Activated B cell treated with CpG ODN at 0.5 μM for 24 hours (primary cell): ENCODE measurements around the gene MAP2K6. TPM values are rescaled to one million over a fixed set of nuclear protein-coding genes. Genes with fewer than 3 reads are reported as not detected.

ENCODE experiments used
- ATAC-seq: fragments of 200-7000 bp; cut with Tn5 transposase; one replicate; pipeline ENCODE4 v1.10.0; 2021; ENCODE audit warnings: low read depth, mild to moderate bottlenecking, moderate library complexity
- CTCF ChIA-PET: fragments of 350-600 bp; sonication (Branson Sonifier 250); formaldehyde crosslinking; loops from one replicate; lab custom pipeline; 2021; ENCODE audit warnings: antibody characterized with exemption; lab: Charles Lee
- POLR2A ChIA-PET: fragments of 350-600 bp; sonication (Branson Sonifier 250); formaldehyde crosslinking; loops from one replicate; lab custom pipeline; 2021; ENCODE audit warnings: antibody characterized with exemption; lab: Charles Lee
- DNase-seq: peaks from one replicate; pipeline ENCODE4 v3.0.0; 2022
- H3K27ac Mint-ChIP-seq: one replicate; pipeline ENCODE4 v1.8.0; 2020; ENCODE audit warnings: mixed read lengths
- H3K27me3 Mint-ChIP-seq: one replicate; pipeline ENCODE4 v1.8.0; 2021; ENCODE audit warnings: mixed read lengths
- H3K36me3 Mint-ChIP-seq: one replicate; pipeline ENCODE4 v1.8.0; 2021; ENCODE audit warnings: low read depth, mixed read lengths
- H3K4me1 Mint-ChIP-seq: one replicate; pipeline ENCODE4 v1.8.0; 2021; ENCODE audit warnings: mixed read lengths
- H3K4me3 Mint-ChIP-seq: one replicate; pipeline ENCODE4 v1.8.0; 2020; ENCODE audit warnings: mild to moderate bottlenecking, mixed read lengths
- H3K9me3 Mint-ChIP-seq: one replicate; pipeline ENCODE4 v1.8.0; 2020; ENCODE audit warnings: mixed read lengths
- CTCF ChIP-seq: fragments of 200-600 bp; IDR thresholded peaks from one replicate; pipeline ENCODE4 v1.8.0; 2022; ENCODE audit warnings: antibody characterized with exemption, mild to moderate bottlenecking
- intact Hi-C: fragments of 100-400 bp; cut with micrococcal nuclease; formaldehyde crosslinking; loops from one replicate; pipeline ENCODE4 v1.15.1; 2024
- total RNA-seq: library from RNA; stranded (reverse); gene quantifications from 2 replicates; pipeline ENCODE4 v1.2.3, GENCODE V29; 2022

MAP2K6 gene
- total RNA-seq, 1 donor from 2014 or later = 2.9 TPM

DNA sequence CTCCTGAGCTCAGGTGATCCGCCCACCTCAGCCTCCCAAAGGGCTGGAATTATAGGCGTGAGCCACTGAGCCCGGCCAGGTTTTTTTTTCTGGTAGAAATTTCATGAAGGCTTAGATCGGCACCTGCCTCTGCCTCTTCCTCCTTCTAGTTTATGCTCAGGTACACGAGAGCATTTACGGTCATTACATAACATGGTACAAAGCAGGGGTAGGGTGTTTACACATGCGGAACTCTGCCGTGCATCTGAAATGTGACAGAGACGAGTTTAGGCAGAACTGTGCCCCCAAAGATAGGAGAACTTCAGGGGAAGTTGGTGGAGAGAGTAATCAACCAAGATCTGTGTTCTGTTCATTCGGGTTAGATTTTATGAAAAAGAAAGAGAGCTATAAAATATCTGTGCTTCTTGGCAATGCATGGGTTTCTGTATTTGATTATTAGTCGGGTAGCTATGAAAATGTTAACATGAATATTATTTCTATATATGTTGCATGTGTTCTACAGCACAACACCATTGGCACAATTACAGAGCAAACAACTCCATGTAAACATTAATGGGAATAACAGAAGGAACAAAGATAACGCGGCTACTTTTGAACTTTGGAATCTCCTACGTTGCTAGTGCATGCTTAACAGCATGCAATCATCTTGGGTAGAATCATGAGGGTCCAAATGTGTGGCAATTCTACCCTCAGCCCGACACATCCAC, 23.5 kb upstream of the MAP2K6 start:
- CTCF ChIA-PET = no interaction called here
- H3K27ac Mint-ChIP-seq = no peak overlapping the region

GRCh38 chr17:69401251-69401650, 13.2 kb upstream of the MAP2K6 start:
- ChIA-PET CTCF (no interaction called here), POLR2A (no interaction called here)
- no peaks in the 10 kb centered on the region for H3K36me3 Mint-ChIP-seq
- H3K9me3 Mint-ChIP-seq = peaks cover 1% of the 10 kb centered on the region
- H3K4me1 Mint-ChIP-seq = no peaks in the 10 kb centered on the region
- intact Hi-C loops = no loop called here
- H3K4me3 Mint-ChIP-seq = no peak overlapping the region
- DNase-seq (no peak), ATAC-seq (no peak)
- peaks cover 1% of the 10 kb centered on the region for H3K27me3 Mint-ChIP-seq
- H3K27ac Mint-ChIP-seq = no peak overlapping the region
- TF ChIP-seq CTCF = no peak

More for the DNA sequence above, 23.5 kb upstream of the MAP2K6 start:
- TF ChIP-seq CTCF = no peak
- H3K9me3 Mint-ChIP-seq = no peaks in the 10 kb centered on the region
- no peak for ATAC-seq
- no peak for DNase-seq
- POLR2A ChIA-PET = no interaction called here
- peaks cover 21% of the 10 kb centered on the region for H3K27me3 Mint-ChIP-seq
- no peaks in the 10 kb centered on the region for H3K36me3 Mint-ChIP-seq
- no peaks in the 10 kb centered on the region for H3K4me1 Mint-ChIP-seq
- intact Hi-C loops = no loop called here
- no peak overlapping the region for H3K4me3 Mint-ChIP-seq

DNA sequence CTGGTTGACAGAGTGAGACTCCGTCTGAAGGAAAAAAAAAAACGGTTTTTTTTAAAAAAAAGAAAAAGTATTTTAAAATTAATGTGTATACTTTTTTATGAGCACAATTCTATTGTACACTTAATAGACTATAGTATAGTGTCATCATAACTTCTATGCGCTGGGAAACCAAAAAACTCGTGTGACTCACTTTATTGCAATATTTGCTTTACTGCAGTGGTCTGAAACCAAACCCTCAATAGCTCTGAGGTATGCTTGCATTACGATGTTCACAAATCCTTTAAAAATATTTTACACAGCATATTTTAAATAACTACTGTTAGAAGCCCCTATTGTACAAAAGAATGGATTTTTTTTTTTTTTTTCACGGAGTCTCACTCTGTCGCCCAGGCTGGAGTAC, 12.4 kb upstream of the MAP2K6 start:
- Mint-ChIP-seq H3K27ac (no peak overlapping the region), H3K4me1 (no peaks in the 10 kb centered on the region), H3K27me3 (peaks cover 1% of the 10 kb centered on the region), H3K9me3 (peaks cover 1% of the 10 kb centered on the region), H3K36me3 (no peaks in the 10 kb centered on the region), H3K4me3 (no peak overlapping the region)
- intact Hi-C loops = no loop called here
- no peak for TF ChIP-seq CTCF
- no peak for DNase-seq
- ChIA-PET POLR2A (interaction anchor here (0.7 kb wide), 1 partner anchor 691 kb away, joined by 4 read pairs; no protein-coding TSS in a partner anchor), CTCF (no interaction called here)
- ATAC-seq = no peak

DNA sequence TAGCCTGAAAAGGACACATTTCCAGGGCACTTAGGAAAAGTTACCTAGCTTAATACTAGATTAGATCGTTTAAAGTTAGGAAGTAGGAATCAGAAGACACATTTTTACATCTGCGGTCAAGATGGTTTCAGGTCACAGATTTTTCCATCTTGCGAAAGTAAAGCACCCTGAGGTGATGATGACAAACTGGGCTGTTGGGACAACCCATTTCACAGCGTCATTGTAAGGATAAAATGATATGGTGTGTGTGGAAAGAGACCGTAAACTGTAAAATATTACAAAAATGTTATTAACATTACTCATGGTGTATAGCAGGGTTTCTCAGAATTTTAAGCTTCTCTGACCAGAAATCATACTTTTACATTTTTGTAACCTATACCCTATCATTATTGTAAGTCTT, 10.1 kb upstream of the MAP2K6 start:
- Mint-ChIP-seq H3K4me1 (no peaks in the 10 kb centered on the region), H3K27me3 (peaks cover 1% of the 10 kb centered on the region), H3K27ac (no peak overlapping the region), H3K36me3 (no peaks in the 10 kb centered on the region), H3K4me3 (no peak overlapping the region), H3K9me3 (peaks cover 1% of the 10 kb centered on the region)
- intact Hi-C loops = no loop called here
- ATAC-seq (no peak), DNase-seq (no peak)
- POLR2A ChIA-PET = no interaction called here
- CTCF ChIA-PET = interaction anchor here (1.4 kb wide), 1 partner anchor 9 kb away, joined by 3 read pairs; no protein-coding TSS in a partner anchor
- TF ChIP-seq CTCF = no peak

DNA sequence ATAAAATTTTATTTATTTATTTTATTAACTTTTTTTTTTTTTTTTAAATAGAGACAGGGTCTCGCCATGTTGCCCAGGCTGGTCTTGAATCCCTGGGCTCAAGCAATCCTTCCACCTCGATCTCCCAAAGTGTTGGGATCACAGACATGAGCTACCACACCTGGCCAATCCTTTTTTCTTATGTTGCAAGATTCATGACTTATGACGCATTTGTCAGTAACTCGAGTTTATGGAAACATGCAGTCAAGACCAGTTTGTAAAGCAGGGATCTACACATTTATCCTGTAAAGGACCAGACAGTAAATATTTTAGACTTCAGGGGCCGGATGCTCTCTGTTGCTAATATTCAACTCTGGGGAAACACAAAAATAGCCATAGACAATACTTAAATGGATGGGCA, 9.4 kb upstream of the MAP2K6 start:
- POLR2A ChIA-PET = no interaction called here
- H3K4me3 Mint-ChIP-seq = no peak overlapping the region
- CTCF ChIA-PET = interaction anchor here (0.7 to 1.4 kb wide), 2 partner anchors 10 kb away, joined by 3 read pairs; partner anchors contain the start of gene MAP2K6

More for the DNA sequence above, 9.4 kb upstream of the MAP2K6 start:
- H3K27ac Mint-ChIP-seq = no peak overlapping the region
- intact Hi-C loops = no loop called here
- peaks cover under 1% of the 10 kb centered on the region for H3K27me3 Mint-ChIP-seq
- ATAC-seq = no peak
- no peak for TF ChIP-seq CTCF
- no peaks in the 10 kb centered on the region for H3K4me1 Mint-ChIP-seq
- H3K9me3 Mint-ChIP-seq = peaks cover 1% of the 10 kb centered on the region
- no peaks in the 10 kb centered on the region for H3K36me3 Mint-ChIP-seq
- no peak for DNase-seq
